Measurements from ENCODE around the gene SNURF. TPM values are rescaled to one million over a fixed set of nuclear protein-coding genes. Genes with fewer than 3 reads are reported as not detected.
"Not testable (repeated sequence)": the region's sequence is repeated elsewhere in the genome, so short reads cannot be mapped to it uniquely, and the experiment has no call there.

Gene SNURF, protein sequence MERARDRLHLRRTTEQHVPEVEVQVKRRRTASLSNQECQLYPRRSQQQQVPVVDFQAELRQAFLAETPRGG
- 22.6 to 33.1 TPM (median 27.0 TPM) in 3 replicates for total RNA-seq

DNA sequence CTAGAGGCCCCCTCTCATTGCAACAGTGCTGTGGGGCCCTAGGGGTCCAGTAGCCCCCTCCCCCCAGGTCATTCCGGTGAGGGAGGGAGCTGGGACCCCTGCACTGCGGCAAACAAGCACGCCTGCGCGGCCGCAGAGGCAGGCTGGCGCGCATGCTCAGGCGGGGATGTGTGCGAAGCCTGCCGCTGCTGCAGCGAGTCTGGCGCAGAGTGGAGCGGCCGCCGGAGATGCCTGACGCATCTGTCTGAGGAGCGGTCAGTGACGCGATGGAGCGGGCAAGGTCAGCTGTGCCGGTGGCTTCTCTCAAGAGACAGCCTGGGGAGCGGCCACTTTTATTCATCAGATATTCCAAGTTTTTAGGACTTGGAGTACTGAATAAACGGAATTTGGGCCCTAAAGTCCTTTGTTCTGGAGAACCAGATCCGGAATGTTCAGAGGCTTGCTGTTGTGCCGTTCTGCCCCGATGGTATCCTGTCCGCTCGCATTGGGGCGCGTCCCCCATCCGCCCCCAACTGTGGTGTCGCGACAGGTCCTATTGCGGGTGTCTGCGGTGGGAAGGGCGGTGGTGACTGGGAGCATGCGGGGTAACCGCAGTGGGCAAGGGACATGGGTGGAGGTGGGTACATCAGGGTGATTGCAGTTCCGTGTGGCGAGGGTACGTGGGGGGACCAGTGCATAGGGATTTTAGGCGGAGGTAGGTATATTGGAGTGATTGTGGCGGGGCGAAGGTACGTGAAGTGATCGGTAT lies at the start of gene SNURF, which contains the start of gene SNRPN:
Gene SNURF, plus strand, starts transcription at position 205 of the 748 bp plus-strand sequence. Its CDS starts 62 bp downstream, at position 267.
Gene SNRPN, plus strand, starts transcription at position 205 of the 748 bp plus-strand sequence. CDS start 19,467 bp downstream, outside the sequence.
- TF ChIP-seq, protein P1, sequence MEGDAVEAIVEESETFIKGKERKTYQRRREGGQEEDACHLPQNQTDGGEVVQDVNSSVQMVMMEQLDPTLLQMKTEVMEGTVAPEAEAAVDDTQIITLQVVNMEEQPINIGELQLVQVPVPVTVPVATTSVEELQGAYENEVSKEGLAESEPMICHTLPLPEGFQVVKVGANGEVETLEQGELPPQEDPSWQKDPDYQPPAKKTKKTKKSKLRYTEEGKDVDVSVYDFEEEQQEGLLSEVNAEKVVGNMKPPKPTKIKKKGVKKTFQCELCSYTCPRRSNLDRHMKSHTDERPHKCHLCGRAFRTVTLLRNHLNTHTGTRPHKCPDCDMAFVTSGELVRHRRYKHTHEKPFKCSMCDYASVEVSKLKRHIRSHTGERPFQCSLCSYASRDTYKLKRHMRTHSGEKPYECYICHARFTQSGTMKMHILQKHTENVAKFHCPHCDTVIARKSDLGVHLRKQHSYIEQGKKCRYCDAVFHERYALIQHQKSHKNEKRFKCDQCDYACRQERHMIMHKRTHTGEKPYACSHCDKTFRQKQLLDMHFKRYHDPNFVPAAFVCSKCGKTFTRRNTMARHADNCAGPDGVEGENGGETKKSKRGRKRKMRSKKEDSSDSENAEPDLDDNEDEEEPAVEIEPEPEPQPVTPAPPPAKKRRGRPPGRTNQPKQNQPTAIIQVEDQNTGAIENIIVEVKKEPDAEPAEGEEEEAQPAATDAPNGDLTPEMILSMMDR (IDR thresholded peaks at IDR 0.05; ENCODE audit: unreplicated experiment): no peak
- Mint-ChIP-seq H3K4me1 (peaks cover 10% of the 10 kb centered on the region), H3K4me3 (peak within 1 kb of the TSS; percentile 90), H3K9me3 (no peaks in the 10 kb centered on the region), H3K36me3 (peaks cover 2% of the 10 kb centered on the region), H3K27ac (peak within 1 kb of the TSS; percentile 96), H3K27me3 (ENCODE audit: low read depth) (no peaks in the 10 kb centered on the region)
- DNase-seq (ENCODE audit: low spot score in 2 of 2, unreplicated experiment in 2 of 2): peak; percentile 42 to 65

DNA sequence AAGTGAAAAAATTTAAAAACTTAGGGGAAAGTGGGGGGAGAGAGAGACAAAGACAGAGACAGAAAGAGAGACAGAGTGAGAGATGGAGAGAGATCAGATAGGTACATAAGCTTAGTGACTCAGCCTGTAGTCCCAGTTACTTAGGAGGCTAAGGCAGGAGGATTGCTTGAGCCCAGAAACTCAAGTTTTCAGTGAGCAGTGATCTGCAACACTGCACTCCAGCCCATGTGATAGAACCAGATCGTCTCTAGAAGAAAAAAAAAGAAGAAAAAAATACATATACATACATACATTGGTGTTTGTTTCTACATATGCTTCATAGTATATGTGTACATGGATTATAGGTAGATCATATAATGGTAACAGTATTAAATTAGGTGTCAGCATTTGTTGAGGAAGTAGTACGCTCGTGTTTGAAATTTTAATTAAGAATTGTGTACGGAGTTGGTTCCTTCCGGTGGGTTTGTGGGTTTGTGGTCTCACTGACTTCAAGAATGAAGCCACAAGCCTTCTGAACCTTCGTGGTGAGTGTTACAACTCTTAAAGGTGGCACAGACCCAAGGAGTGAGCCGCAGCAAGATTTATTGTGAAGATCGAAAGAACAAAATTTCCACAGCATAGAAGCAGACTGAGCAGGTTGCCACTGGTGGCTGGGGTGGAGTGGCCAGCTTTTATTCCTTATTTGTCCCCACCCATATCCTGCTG lies 38.3 kb upstream of the SNURF start:
- Mint-ChIP-seq H3K27me3 (ENCODE audit: low read depth) (no peaks in the 10 kb centered on the region), H3K36me3 (peaks cover 16% of the 10 kb centered on the region), H3K4me1 (peaks cover 12% of the 10 kb centered on the region), H3K4me3 (no peak overlapping the region), H3K27ac (no peak overlapping the region), H3K9me3 (peaks cover 34% of the 10 kb centered on the region)
- DNase-seq (ENCODE audit: low spot score in 2 of 2, unreplicated experiment in 2 of 2): no peak
- TF ChIP-seq, protein P1 (IDR thresholded peaks at IDR 0.05; ENCODE audit: unreplicated experiment): no peak

DNA sequence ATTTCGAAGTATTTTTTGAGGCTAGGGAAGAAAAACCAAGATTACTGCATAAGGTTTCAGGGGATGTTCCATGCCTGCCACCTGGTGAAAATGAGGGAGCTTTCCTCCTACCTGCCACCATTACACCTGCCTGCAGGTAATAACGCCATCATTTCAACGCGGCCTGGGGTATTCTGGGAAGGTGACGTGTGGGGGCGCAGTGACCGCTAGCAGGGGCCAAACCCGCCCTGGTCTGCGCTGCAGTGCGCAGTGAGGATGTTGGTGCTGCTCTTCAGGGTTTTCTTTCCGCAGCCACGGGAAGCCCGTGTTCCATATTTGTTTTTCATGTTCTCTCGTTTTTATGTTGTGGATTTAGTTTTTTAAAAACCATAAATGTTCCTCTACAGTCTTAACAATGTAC lies 37.4 kb upstream of the SNURF start:
- H3K27ac Mint-ChIP-seq: no peak overlapping the region
- no peak for DNase-seq (ENCODE audit: low spot score in 2 of 2, unreplicated experiment in 2 of 2)
- peaks cover 12% of the 10 kb centered on the region for H3K4me1 Mint-ChIP-seq
- H3K9me3 Mint-ChIP-seq: peaks cover 34% of the 10 kb centered on the region
- H3K27me3 Mint-ChIP-seq (ENCODE audit: low read depth): no peaks in the 10 kb centered on the region
- no peak overlapping the region for H3K4me3 Mint-ChIP-seq
- peaks cover 14% of the 10 kb centered on the region for H3K36me3 Mint-ChIP-seq
- TF ChIP-seq, protein P1 (IDR thresholded peaks at IDR 0.05; ENCODE audit: unreplicated experiment): no peak

DNA sequence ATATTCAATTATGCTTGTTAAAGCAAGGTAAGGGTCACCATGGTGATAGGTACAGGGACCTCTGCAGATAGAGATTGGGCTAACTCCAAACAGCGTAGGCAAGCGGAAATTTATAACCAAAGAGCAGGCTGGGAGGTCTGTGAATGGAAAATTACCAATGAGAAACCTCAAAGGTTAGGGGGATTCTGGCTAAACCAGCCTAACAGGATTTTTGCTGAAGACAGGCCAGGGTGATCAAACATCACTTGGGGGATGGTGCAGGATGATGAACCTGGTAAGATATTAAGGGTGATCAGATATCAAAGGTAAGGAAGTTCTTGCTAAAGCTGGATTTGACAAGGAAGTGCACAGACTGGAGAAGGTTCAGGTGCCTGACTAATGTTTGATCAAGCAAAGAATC lies 35.3 kb upstream of the SNURF start:
- no peaks in the 10 kb centered on the region for H3K27me3 Mint-ChIP-seq (ENCODE audit: low read depth)
- TF ChIP-seq, protein P1 (IDR thresholded peaks at IDR 0.05; ENCODE audit: unreplicated experiment): no peak
- H3K27ac Mint-ChIP-seq: peak overlapping the region; percentile 86
- peaks cover 14% of the 10 kb centered on the region for H3K36me3 Mint-ChIP-seq
- DNase-seq (ENCODE audit: low spot score in 2 of 2, unreplicated experiment in 2 of 2): peak in 1 of 2 experiments; percentile 41
- peak overlapping the region; percentile 45 for H3K4me3 Mint-ChIP-seq
- peaks cover 35% of the 10 kb centered on the region for H3K9me3 Mint-ChIP-seq
- H3K4me1 Mint-ChIP-seq: peaks cover 21% of the 10 kb centered on the region

DNA sequence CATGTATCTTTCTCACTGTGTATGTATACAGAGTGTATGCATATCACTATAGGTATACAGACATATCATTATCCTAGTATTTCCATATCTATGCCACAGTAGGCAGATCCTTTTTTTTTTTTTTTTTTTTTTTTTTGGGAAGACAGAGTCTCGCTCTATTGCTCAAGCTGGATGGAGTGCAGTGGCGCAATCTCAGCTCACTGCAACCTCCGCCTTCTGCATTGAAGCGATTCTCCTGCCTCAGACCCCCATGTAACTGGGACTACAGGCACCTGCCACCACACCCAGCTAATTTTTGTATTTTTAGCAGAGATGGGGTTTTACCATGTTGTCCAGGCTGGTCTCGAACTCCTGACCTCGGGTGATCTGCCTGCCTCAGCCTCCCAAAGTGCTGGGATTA lies 32.0 kb upstream of the SNURF start:
- not testable (repeated sequence) for H3K4me3 Mint-ChIP-seq; H3K36me3 Mint-ChIP-seq; DNase-seq (ENCODE audit: low spot score in 2 of 2, unreplicated experiment in 2 of 2); H3K27ac Mint-ChIP-seq; H3K27me3 Mint-ChIP-seq (ENCODE audit: low read depth)
- H3K9me3 Mint-ChIP-seq: peaks cover 14% of the 10 kb centered on the region
- peaks cover 23% of the 10 kb centered on the region for H3K4me1 Mint-ChIP-seq

DNA sequence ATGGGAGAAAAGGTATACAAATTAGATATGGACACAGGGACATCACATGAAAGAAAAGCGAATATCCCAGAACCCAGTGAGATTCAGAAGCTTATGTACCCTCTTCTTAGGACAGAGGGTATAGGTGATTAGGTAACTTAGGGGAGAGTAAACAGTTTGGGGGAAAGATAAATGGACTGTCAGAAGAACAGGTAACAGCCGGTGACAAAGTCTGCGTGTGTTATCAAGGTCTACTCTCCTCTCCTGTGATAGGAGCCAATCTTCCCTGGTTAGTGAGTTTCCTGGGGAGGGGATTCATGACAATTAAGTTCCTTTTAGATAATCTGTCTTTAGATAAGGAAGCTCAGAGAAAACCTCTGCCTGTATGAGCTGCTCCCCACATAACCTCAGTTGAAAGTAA lies 30.6 kb upstream of the SNURF start:
- H3K9me3 Mint-ChIP-seq: peaks cover 23% of the 10 kb centered on the region
- no peak overlapping the region for H3K4me3 Mint-ChIP-seq
- peaks cover 23% of the 10 kb centered on the region for H3K4me1 Mint-ChIP-seq
- peak overlapping the region; percentile 72 for H3K27ac Mint-ChIP-seq
- TF ChIP-seq, protein P1 (IDR thresholded peaks at IDR 0.05; ENCODE audit: unreplicated experiment): no peak
- H3K36me3 Mint-ChIP-seq: peaks cover 15% of the 10 kb centered on the region
- no peaks in the 10 kb centered on the region for H3K27me3 Mint-ChIP-seq (ENCODE audit: low read depth)
- DNase-seq (ENCODE audit: low spot score in 2 of 2, unreplicated experiment in 2 of 2): no peak

All from mesothelial cell of epicardium (in vitro differentiated cells).